GM18505 (cell line): ENCODE measurements around the gene LIPC.

Source experiments
- ATAC-seq: cut with Tn5 transposase; IDR thresholded peaks from one replicate; pipeline ENCODE4 v1.9.1; 2021; ENCODE audit not compliant: unreplicated experiment
- POLR2A ChIP-seq: IDR thresholded peaks from 4 replicates; pipeline ENCODE4 v1.6.1; 2011; ENCODE audit warnings: borderline replicate concordance; ENCODE audit not compliant: insufficient read depth, insufficient read length; ENCODE audit errors: extremely low read depth

Gene LIPC

DNA sequence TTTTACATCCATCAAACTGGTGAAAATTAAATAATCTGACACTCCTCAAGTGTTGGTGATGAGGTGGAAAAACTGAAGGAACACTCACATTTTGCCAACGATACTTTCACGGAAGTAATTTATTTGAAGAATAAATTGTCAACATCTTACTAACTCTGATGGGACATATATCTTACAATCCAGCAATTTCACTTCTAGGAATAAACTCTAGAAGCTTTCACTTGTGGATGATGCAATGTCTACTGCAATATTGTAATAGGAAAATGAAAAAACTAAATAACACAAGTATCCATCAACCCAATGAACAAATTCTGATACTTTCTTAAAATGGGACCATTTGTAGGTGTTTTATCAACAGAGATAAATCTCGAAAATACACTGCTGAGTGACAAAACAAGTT, 16.2 kb upstream of the LIPC start:
- no peak for ATAC-seq
- no peak for TF ChIP-seq POLR2A

- no peak for ATAC-seq
- no peak for TF ChIP-seq POLR2A
Observed at GRCh38 chr15:58416963-58417362, 14.8 kb upstream of the LIPC start.

DNA sequence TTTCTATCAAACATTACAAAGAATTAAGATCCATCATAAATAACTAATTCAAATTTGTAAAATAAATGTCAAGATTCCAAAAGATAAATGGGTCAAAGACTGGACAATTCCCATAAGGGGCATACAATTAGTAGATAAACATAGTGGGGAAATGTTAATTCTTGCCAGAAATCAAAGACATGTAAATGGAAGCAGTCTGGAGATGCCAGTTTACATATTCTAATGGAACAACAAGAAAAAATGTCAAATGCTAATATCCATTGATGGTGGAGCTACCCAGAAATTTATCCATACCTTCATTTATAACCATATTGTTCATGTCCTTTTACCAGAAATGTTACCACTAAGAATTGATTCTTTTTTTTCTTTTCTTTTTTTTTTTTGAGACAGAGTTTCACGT, 13.7 kb upstream of the LIPC start:
- TF ChIP-seq POLR2A, result no peak
- ATAC-seq, result no peak

DNA sequence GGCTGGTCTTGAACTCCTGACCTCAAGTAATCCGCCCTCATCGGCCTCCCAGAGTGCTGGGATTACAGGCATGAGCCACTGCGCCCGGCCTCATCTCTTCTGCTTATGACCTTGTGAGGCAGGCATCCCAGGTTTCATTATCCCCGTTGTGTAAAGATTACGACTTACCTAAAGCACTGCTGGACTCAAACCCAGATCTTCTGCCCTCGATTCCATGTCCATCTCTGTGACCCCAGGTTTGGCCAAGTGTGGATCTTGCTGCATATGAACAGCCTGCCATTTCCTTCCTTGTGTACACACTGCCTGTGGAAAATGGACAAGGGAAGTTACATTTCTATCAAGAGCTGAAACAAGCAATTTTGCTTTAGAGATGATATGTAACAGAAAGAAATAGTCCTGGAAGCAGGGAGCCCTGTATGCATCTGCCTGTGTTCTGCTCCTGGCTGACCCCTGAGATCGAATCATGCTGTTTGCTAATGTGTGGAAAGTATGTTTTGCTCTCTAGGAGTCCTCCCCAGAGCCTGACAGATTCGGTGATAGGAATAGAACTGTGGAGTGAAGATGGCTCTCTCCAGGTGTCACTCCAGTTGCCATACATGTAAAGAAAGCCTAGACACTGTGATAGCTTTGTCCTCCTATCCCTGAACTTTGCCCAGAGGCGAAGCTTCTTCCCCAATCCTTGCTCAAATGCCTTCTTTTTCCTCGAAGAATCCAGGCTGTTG, 11.8 kb upstream of the LIPC start:
- TF ChIP-seq POLR2A, result no peak
- no peak for ATAC-seq

- TF ChIP-seq POLR2A, result no peak
- ATAC-seq, result no peak
Observed at GRCh38 chr15:58420579-58421043, 11.2 kb upstream of the LIPC start.

DNA sequence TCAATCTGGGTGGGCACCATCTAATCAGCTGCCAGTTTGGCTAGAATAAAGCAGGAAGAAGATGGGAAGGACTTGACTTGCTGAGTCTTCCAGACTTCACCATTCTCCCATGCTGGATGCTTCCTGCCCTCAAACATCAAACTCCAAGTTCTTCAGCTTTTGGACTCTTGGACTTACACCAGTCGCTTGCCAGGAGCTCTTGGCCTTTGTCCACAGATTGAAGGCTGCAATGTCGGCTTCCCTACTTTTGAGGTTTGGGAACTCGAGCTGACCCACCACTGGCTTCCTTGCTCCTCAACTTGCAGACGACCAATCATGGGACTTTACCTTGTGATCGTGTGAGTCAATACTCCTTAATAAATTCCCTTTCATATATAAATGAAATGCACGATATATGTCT, 8.6 kb upstream of the LIPC start:
- ATAC-seq, result no peak
- no peak for TF ChIP-seq POLR2A

GRCh38 chr15:58423831-58424608, 7.8 kb upstream of the LIPC start:
- no peak for TF ChIP-seq POLR2A
- no peak for ATAC-seq

DNA sequence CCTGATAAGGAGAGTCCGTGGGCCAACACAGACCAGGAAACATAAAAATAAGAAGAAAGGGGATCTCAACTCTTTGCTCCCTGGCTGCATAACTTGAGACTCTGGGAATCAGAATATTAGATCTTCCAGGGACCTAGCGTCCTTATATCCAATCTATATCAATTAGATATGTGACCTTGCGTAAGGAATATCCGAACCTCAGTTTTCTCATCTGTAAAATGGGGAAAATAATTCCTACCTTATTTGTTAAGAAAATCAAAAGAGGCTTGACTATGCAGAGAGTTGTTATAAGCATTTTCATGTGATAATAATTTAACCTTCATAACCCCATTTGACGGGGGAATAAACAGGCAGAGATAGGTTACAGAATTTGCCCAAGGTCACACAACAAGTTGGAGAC, 7.1 kb upstream of the LIPC start:
- no peak for ATAC-seq
- no peak for TF ChIP-seq POLR2A

- no peak for ATAC-seq
- TF ChIP-seq POLR2A, result no peak
Observed at GRCh38 chr15:58425185-58425584, 6.6 kb upstream of the LIPC start.

DNA sequence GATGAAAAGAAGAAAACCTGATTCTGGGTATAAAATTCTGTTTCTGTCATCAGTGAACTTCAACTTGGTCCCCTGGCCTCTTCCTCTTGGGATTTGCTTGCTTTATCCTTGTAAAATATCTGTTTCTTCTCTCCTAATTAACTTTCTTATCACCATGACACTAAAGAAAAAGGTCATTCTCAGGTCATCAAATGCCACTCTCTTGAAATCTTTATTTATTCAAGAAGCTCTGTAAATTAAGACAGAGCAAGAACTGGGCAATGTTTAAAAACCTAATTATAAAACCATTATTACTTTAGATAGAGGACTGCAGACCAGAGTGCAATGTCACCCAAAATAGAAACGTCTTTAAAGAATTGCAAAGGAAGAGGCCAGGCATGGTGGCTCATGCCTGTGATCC, 6.0 kb upstream of the LIPC start:
- no peak for ATAC-seq

GRCh38 chr15:58426501-58426900, 5.3 kb upstream of the LIPC start:
- ATAC-seq, result no peak
- TF ChIP-seq POLR2A, result no peak

More for the DNA sequence above, 6.0 kb upstream of the LIPC start:
- TF ChIP-seq POLR2A, result no peak

DNA sequence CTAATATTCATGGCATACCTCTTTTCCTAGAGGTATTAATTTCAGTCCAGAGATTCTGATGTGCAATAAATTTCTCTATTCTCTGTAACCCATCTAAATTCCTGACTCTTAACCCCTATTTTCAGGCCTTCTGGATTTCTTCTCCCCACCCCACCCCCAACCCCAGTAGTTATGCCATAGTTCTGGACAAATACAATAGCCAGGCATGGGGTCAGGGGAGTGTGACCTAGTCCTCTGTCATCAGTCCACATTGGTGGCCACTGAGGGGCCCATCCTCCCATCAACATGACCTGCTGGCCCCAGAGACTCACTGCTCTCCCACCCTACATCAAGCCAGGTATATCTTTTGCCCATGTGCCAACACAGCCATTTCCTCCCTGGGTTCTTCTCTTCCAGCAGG, 3.8 kb upstream of the LIPC start:
- TF ChIP-seq POLR2A, result no peak
- no peak for ATAC-seq

GRCh38 chr15:58430224-58430787, 1.5 kb upstream of the LIPC start:
- TF ChIP-seq POLR2A, result no peak
- ATAC-seq, result no peak

- ATAC-seq, result no peak
Observed at GRCh38 chr15:58432401-58432800, 610 bp downstream of the LIPC start.

More at GRCh38 chr15:58432401-58432800, 610 bp downstream of the LIPC start:
- TF ChIP-seq POLR2A, result no peak
